Uterus (tissue), 4 donors: ENCODE data around the gene ATP11A. TPM values are rescaled to one million over a fixed set of nuclear protein-coding genes. Genes with fewer than 3 reads are reported as not detected.

Experiments
- DNase-seq, 2 donors: peaks; one replicate each; pipeline ENCODE4 v3.0.0-alpha.2; 2019 to 2020
- H3K27ac ChIP-seq, 2 donors: fragments of 200-600 bp; sonication (generic); 1 replicate in 1 of 2; 2 replicates in 1 of 2; pipeline ENCODE4 v1.5.1; 2016 to 2018
- H3K27me3 ChIP-seq, 2 donors: fragments of 200-600 bp; sonication (generic); one replicate each; pipeline ENCODE4 v1.5.1; 2018 to 2019; ENCODE audit warnings: control low read depth in 1 of 2
- H3K36me3 ChIP-seq, 2 donors: fragments of 200-600 bp; sonication (generic); one replicate each; pipeline ENCODE4 v1.5.1; 2019; ENCODE audit warnings: control low read depth in 1 of 2
- H3K4me1 ChIP-seq, 2 donors: fragments of 200-600 bp; sonication (generic); one replicate each; pipeline ENCODE4 v1.5.1; 2018 to 2019; ENCODE audit warnings: control low read depth in 1 of 2
- H3K4me3 ChIP-seq, 2 donors: fragments of 200-600 bp; sonication (generic); 1 replicate in 1 of 2; 2 replicates in 1 of 2; pipeline ENCODE4 v1.5.1; 2018 to 2019; ENCODE audit warnings: mild to moderate bottlenecking in 1 of 2
- H3K9me3 ChIP-seq, 2 donors: fragments of 200-600 bp; sonication (generic); one replicate each; pipeline ENCODE4 v1.5.1; 2019; ENCODE audit warnings: control low read depth in 1 of 2
- CTCF ChIP-seq, 4 experiments: fragments of 200-600 bp in 2 of 4; fragments of 450-650 bp in 2 of 4; sonication (generic) in 2 of 4; IDR thresholded peaks; one replicate each; pipeline ENCODE4 v1.5.1; 2016 to 2019; ENCODE audit warnings: antibody characterized with exemption in 4 of 4, mild to moderate bottlenecking in 2 of 4, moderate library complexity in 1 of 4
- POLR2A ChIP-seq, 2 donors: fragments of 450-650 bp; IDR thresholded peaks; one replicate each; pipeline ENCODE4 v1.6.1; 2016; ENCODE audit warnings: antibody characterized with exemption in 2 of 2, mild to moderate bottlenecking in 1 of 2, moderate library complexity in 1 of 2
- intact Hi-C: fragments of 100-400 bp; cut with DNase I; formaldehyde crosslinking; loops from one replicate; pipeline ENCODE4 v1.15.1; 2023; ENCODE audit warnings: low total_unique reads
- total RNA-seq, 4 donors: library from RNA; depleted of rRNA in 3 of 4; stranded (reverse); fragments of >200 nt in 3 of 4; gene quantifications; one replicate each; pipeline versions ENCODE4 v1.1.0 to v1.2.4, GENCODE V29; 2014 to 2023
- donor health status: DM: yes; HTN: yes; CAD: no.

Gene ATP11A
- total RNA-seq, 4 donors from 2014 or later: 12.8 to 149 (median 22.8) TPM

GRCh38 chr13:112916296-112916695 is 226.5 kb downstream of the ATP11A start:
- Histone ChIP-seq H3K27me3 (no peaks in the 10 kb centered on the region), H3K27ac (no peak overlapping the region), H3K4me3 (no peak overlapping the region), H3K9me3 (no peaks in the 10 kb centered on the region), H3K4me1 (no peaks in the 10 kb centered on the region), H3K36me3 (no peaks in the 10 kb centered on the region)
- intact Hi-C loops: no loop called here
- TF ChIP-seq CTCF (IDR thresholded peaks at IDR 0.05) (no peak), POLR2A (IDR thresholded peaks at IDR 0.05) (no peak)
- no peak for DNase-seq

- Histone ChIP-seq H3K4me1 (no peaks in the 10 kb centered on the region), H3K9me3 (no peaks in the 10 kb centered on the region), H3K4me3 (no peak overlapping the region), H3K36me3 (no peaks in the 10 kb centered on the region), H3K27ac (no peak overlapping the region), H3K27me3 (no peaks in the 10 kb centered on the region)
- no peak for TF ChIP-seq POLR2A (IDR thresholded peaks at IDR 0.05)
- TF ChIP-seq CTCF (IDR thresholded peaks at IDR 0.05): no peak
- DNase-seq: no peak
- intact Hi-C loops: no loop called here
Observed at GRCh38 chr13:112917056-112917664, 227.3 kb downstream of the ATP11A start.

- Histone ChIP-seq H3K27ac (no peak overlapping the region), H3K9me3 (no peaks in the 10 kb centered on the region), H3K27me3 (no peaks in the 10 kb centered on the region), H3K4me1 (no peaks in the 10 kb centered on the region), H3K4me3 (no peak overlapping the region), H3K36me3 (no peaks in the 10 kb centered on the region)
- DNase-seq: no peak
- intact Hi-C loops: no loop called here
- TF ChIP-seq POLR2A (IDR thresholded peaks at IDR 0.05) (no peak), CTCF (IDR thresholded peaks at IDR 0.05) (no peak)
Observed at GRCh38 chr13:112917737-112918136, 227.9 kb downstream of the ATP11A start.

GRCh38 chr13:112918266-112918665 is 228.4 kb downstream of the ATP11A start:
- H3K27me3 ChIP-seq: no peaks in the 10 kb centered on the region
- no peak overlapping the region for H3K4me3 ChIP-seq
- DNase-seq: no peak
- H3K27ac ChIP-seq: no peak overlapping the region
- intact Hi-C loops: no loop called here
- TF ChIP-seq POLR2A (IDR thresholded peaks at IDR 0.05) (no peak), CTCF (IDR thresholded peaks at IDR 0.05) (no peak)
- no peaks in the 10 kb centered on the region for H3K4me1 ChIP-seq
- H3K36me3 ChIP-seq: no peaks in the 10 kb centered on the region
- no peaks in the 10 kb centered on the region for H3K9me3 ChIP-seq

- H3K27me3 ChIP-seq: no peaks in the 10 kb centered on the region
- no peak for TF ChIP-seq CTCF (IDR thresholded peaks at IDR 0.05)
- TF ChIP-seq POLR2A (IDR thresholded peaks at IDR 0.05): no peak
- no peak overlapping the region for H3K27ac ChIP-seq
- no peaks in the 10 kb centered on the region for H3K9me3 ChIP-seq
- H3K4me3 ChIP-seq: no peak overlapping the region
- no peak for DNase-seq
- intact Hi-C loops: no loop called here
- no peaks in the 10 kb centered on the region for H3K4me1 ChIP-seq
- H3K36me3 ChIP-seq: no peaks in the 10 kb centered on the region
Observed at GRCh38 chr13:112918746-112919145, 228.9 kb downstream of the ATP11A start.
